NB4 (cell line): ENCODE measurements around the gene XPNPEP1.

Experiments used
- DNase-seq: peaks from one replicate; pipeline ENCODE4 v3.0.0; 2010; ENCODE audit warnings: low read depth
- H3K4me3 ChIP-seq: one replicate; pipeline ENCODE4 v1.5.1; 2011; ENCODE audit warnings: mild to moderate bottlenecking, low read depth, low read length, moderate library complexity
- MYC ChIP-seq: IDR thresholded peaks from 2 replicates; pipeline ENCODE4 v1.6.1; 2011; ENCODE audit warnings: low read depth, low read length
- POLR2A ChIP-seq: IDR thresholded peaks from 2 replicates; pipeline ENCODE4 v1.6.1; 2011; ENCODE audit warnings: mild to moderate bottlenecking; ENCODE audit not compliant: insufficient read length; ENCODE audit errors: extremely low read depth
- TF ChIP-seq, protein P1 (sequence below): IDR thresholded peaks from 2 replicates; pipeline ENCODE4 v1.6.1; 2011; ENCODE audit warnings: low read depth, low read length
- TF ChIP-seq, protein P2 (sequence below): IDR thresholded peaks from one replicate; pipeline ENCODE4 v1.5.1; 2012; ENCODE audit warnings: low read depth, low read length

Gene XPNPEP1

GRCh38 chr10:109914966-109915365, 8.3 kb downstream of the XPNPEP1 start:
- DNase-seq = peak; percentile 92
- TF ChIP-seq, protein P1, sequence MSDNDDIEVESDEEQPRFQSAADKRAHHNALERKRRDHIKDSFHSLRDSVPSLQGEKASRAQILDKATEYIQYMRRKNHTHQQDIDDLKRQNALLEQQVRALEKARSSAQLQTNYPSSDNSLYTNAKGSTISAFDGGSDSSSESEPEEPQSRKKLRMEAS = peak; percentile 72
- no peak for TF ChIP-seq POLR2A
- peak; percentile 90 for TF ChIP-seq MYC
- H3K4me3 ChIP-seq = no peak overlapping the region

DNA sequence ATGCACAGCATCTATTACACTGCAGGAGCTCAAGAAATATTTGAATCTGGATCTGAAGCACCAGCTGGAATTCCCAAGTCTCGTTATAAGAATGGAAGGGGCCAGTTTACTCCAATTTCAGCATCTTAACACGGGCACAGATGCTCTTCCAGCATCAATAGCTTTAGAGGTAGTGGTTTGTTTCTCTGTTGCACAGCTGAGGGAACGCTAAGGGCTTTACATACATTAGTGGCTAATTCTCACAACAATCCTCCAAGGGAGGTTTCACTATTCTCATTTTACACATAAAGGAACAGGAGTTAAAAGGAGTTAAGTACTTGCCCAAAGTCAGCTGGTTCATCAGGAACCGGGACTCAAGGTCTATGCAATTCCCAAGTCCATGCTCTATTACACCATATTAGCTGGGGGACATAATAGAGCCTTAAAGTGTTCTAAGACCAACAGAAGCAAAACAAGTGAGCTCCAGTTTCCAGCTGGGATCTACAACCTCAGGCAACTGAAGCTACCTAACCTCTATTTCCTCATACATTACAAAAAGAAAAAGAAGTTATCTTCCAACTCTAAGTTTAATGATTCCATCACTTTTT, 9.9 kb downstream of the XPNPEP1 start:
- no peak for TF ChIP-seq POLR2A
- TF ChIP-seq, protein P1 = no peak
- TF ChIP-seq, protein P2, sequence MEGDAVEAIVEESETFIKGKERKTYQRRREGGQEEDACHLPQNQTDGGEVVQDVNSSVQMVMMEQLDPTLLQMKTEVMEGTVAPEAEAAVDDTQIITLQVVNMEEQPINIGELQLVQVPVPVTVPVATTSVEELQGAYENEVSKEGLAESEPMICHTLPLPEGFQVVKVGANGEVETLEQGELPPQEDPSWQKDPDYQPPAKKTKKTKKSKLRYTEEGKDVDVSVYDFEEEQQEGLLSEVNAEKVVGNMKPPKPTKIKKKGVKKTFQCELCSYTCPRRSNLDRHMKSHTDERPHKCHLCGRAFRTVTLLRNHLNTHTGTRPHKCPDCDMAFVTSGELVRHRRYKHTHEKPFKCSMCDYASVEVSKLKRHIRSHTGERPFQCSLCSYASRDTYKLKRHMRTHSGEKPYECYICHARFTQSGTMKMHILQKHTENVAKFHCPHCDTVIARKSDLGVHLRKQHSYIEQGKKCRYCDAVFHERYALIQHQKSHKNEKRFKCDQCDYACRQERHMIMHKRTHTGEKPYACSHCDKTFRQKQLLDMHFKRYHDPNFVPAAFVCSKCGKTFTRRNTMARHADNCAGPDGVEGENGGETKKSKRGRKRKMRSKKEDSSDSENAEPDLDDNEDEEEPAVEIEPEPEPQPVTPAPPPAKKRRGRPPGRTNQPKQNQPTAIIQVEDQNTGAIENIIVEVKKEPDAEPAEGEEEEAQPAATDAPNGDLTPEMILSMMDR = no peak
- TF ChIP-seq MYC = no peak
- no peak for DNase-seq
- H3K4me3 ChIP-seq = no peak overlapping the region

- H3K4me3 ChIP-seq = no peak overlapping the region
- no peak for DNase-seq
- TF ChIP-seq, protein P2 = no peak
- TF ChIP-seq MYC (no peak), POLR2A (no peak)
- TF ChIP-seq, protein P1 = no peak
These were observed 10.7 kb downstream of the XPNPEP1 start for GRCh38 chr10:109912335-109913281.

GRCh38 chr10:109911903-109912302, 11.4 kb downstream of the XPNPEP1 start:
- TF ChIP-seq, protein P2 = no peak
- DNase-seq = no peak
- no peak overlapping the region for H3K4me3 ChIP-seq

DNA sequence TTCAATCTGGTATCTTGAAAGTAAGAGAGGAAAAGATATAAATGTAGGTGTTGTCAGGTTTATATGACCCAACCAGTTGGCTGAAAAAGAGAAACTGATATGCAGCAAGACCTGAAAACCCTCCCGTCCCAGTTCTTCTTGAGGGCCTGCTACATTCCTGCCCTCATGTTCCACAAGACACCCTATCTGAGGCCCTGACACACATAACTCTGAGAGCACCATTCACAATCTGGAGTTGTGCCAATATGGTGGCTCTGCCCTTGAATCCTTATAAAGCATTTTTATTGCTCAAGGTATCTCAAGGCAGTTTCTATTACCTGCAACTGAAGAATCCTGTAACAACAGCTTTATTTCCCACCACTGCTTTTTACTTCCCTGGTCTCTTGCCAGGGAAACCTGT, 17.0 kb downstream of the XPNPEP1 start:
- DNase-seq = no peak
- no peak overlapping the region for H3K4me3 ChIP-seq
- TF ChIP-seq, protein P1 = no peak
- TF ChIP-seq POLR2A (no peak), MYC (no peak)
- TF ChIP-seq, protein P2 = no peak

- H3K4me3 ChIP-seq = no peak overlapping the region
These were observed 18.9 kb downstream of the XPNPEP1 start for GRCh38 chr10:109904397-109904796.

More at GRCh38 chr10:109904397-109904796, 18.9 kb downstream of the XPNPEP1 start:
- DNase-seq = no peak
- TF ChIP-seq, protein P1 = no peak
- TF ChIP-seq MYC (no peak), POLR2A (no peak)
- TF ChIP-seq, protein P2 = no peak
